CD8-positive, alpha-beta memory T cell (primary cell): ENCODE results near the gene RIOK3. TPM values are rescaled to one million over a fixed set of nuclear protein-coding genes. Genes with fewer than 3 reads are reported as not detected.
A peak's percentile ranks its signal among the peaks of the same experiment; 100 is the strongest.

Experiments used
- CTCF ChIA-PET: fragments of 350-600 bp; sonication (Branson Sonifier 250); formaldehyde crosslinking; loops from one replicate; lab custom pipeline; 2021; ENCODE audit warnings: antibody characterized with exemption; lab: Charles Lee
- POLR2A ChIA-PET: fragments of 350-600 bp; sonication (Branson Sonifier 250); formaldehyde crosslinking; loops from one replicate; lab custom pipeline; 2021; ENCODE audit warnings: antibody characterized with exemption; lab: Charles Lee
- DNase-seq, 5 donors: peaks; one replicate each; pipeline versions ENCODE4 v3.0.0 to v3.0.0-alpha.2; 2020 to 2022; ENCODE audit warnings: mixed read lengths in 1 of 5
- H3K27ac ChIP-seq: one replicate; pipeline ENCODE4 v1.7.0; 2013; ENCODE audit warnings: low read depth, mild to moderate bottlenecking, low read length, moderate library complexity
- H3K27me3 ChIP-seq: 2 replicates; pipeline ENCODE4 v1.7.0; 2013; ENCODE audit warnings: low read length, mild to moderate bottlenecking; ENCODE audit not compliant: insufficient read depth, poor library complexity, severe bottlenecking
- H3K36me3 ChIP-seq: 2 replicates; pipeline ENCODE4 v1.7.0; 2013; ENCODE audit warnings: mild to moderate bottlenecking, low read length, moderate library complexity; ENCODE audit not compliant: insufficient read depth
- H3K4me1 ChIP-seq: 2 replicates; pipeline ENCODE4 v1.7.0; 2013; ENCODE audit warnings: mild to moderate bottlenecking, low read length, moderate library complexity; ENCODE audit not compliant: insufficient read depth
- H3K4me3 ChIP-seq: 2 replicates; pipeline ENCODE4 v1.7.0; 2013; ENCODE audit warnings: mild to moderate bottlenecking, low read length
- H3K9me3 ChIP-seq: 2 replicates; pipeline ENCODE4 v1.7.0; 2013; ENCODE audit warnings: mild to moderate bottlenecking, low read length
- H3K27ac Mint-ChIP-seq, 8 donors: one replicate each; pipeline ENCODE4 v1.8.0; 2020 to 2021; ENCODE audit warnings: mixed read lengths in 8 of 8, mild to moderate bottlenecking in 6 of 8, inconsistent platforms in 3 of 8, moderate library complexity in 3 of 8
- H3K27me3 Mint-ChIP-seq, 2 donors: one replicate each; pipeline ENCODE4 v1.8.0; 2020 to 2021; ENCODE audit warnings: mixed read lengths in 2 of 2, mild to moderate bottlenecking in 1 of 2, moderate library complexity in 1 of 2
- H3K36me3 Mint-ChIP-seq, 3 donors: one replicate each; pipeline ENCODE4 v1.8.0; 2020 to 2021; ENCODE audit warnings: mixed read lengths in 3 of 3, inconsistent platforms in 1 of 3, mild to moderate bottlenecking in 1 of 3
- H3K4me1 Mint-ChIP-seq, 3 donors: one replicate each; pipeline ENCODE4 v1.8.0; 2020 to 2021; ENCODE audit warnings: mixed read lengths in 3 of 3, inconsistent platforms in 1 of 3, mild to moderate bottlenecking in 1 of 3
- H3K4me3 Mint-ChIP-seq, 7 donors: one replicate each; pipeline ENCODE4 v1.8.0; 2020 to 2021; ENCODE audit warnings: mixed read lengths in 7 of 7, mild to moderate bottlenecking in 6 of 7, moderate library complexity in 4 of 7, inconsistent platforms in 2 of 7
- H3K9me3 Mint-ChIP-seq, 5 donors: one replicate each; pipeline ENCODE4 v1.8.0; 2020 to 2022; ENCODE audit warnings: mixed read lengths in 5 of 5, mild to moderate bottlenecking in 3 of 5, moderate library complexity in 2 of 5, inconsistent platforms in 1 of 5
- polyA plus RNA-seq: library from polyadenylated mRNA; unstranded; fragments of 300-500 nt; fragmentation: Illumina TruSeq; gene quantifications from one replicate; pipeline ENCODE4 v1.2.3, GENCODE V29; 2021
- total RNA-seq, 2 experiments: library from RNA; stranded (reverse); gene quantifications; one replicate each; pipeline ENCODE4 v1.2.3, GENCODE V29; 2021

The RIOK3 gene
- total and polyA plus RNA-seq, 3 experiments from 2014 or later: 41.6 to 56.4 (median 55.3) TPM

DNA sequence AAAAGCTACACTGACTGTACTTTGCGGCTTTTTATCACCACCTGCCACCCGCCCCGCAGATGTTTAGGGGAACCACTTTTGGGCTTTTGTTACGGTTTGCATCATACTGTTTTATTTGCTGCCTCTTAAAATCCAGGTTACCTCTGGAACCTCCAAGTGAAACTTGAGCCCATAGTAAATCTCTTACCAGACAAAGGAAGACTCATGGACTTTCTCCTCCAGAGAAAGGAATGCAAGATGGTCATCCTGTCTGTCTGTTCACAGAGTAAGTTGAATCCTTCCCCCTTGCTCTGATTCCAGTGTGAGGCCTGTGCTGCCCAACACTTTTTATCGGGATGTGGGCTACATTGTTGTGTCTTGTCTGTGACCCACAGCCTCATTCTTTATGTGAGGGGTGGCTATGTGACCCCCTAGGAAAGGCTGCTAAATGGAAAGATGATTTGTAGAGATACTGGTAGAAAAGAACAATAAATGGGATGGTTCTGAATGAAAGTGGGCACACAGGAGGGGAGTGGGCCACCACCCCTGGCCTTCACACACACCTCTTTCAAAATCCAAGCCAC lies 73.5 kb downstream of the RIOK3 start:
- H3K36me3 ChIP-seq: peaks cover 68% of the 10 kb centered on the region
- no peaks in the 10 kb centered on the region for H3K27me3 Mint-ChIP-seq
- H3K27ac Mint-ChIP-seq: peak overlapping the region in 3 of 8 donors; percentile 7 to 70 (median 52)
- ChIA-PET CTCF (interaction anchor here (1.6 to 1.7 kb wide), 2 partner anchors 8 to 10 kb away, joined by 3 to 5 read pairs; no protein-coding TSS in a partner anchor), POLR2A (no interaction called here)
- no peaks in the 10 kb centered on the region for H3K9me3 ChIP-seq
- DNase-seq: no peak
- no peak overlapping the region for H3K4me3 ChIP-seq
- H3K36me3 Mint-ChIP-seq: peaks cover 10 to 90% (median 36%) of the 10 kb centered on the region in 3 donors
- H3K4me1 Mint-ChIP-seq: peaks cover 0 to 5% (median 0%) of the 10 kb centered on the region in 3 donors
- H3K27me3 ChIP-seq: no peaks in the 10 kb centered on the region
- no peak overlapping the region for H3K27ac ChIP-seq
- H3K4me1 ChIP-seq: peaks cover 5% of the 10 kb centered on the region
- no peak overlapping the region for H3K4me3 Mint-ChIP-seq
- no peaks in the 10 kb centered on the region for H3K9me3 Mint-ChIP-seq

GRCh38 chr18:23528580-23529472 lies 75.7 kb downstream of the RIOK3 start:
- Mint-ChIP-seq H3K27ac (peak overlapping the region in 3 of 8 donors; percentile 35 to 84 (median 38)), H3K4me3 (no peak overlapping the region), H3K36me3 (peaks cover 7 to 91% (median 32%) of the 10 kb centered on the region in 3 donors), H3K27me3 (no peaks in the 10 kb centered on the region), H3K4me1 (peaks cover 0 to 2% (median 0%) of the 10 kb centered on the region in 3 donors), H3K9me3 (no peaks in the 10 kb centered on the region)
- no peak for DNase-seq
- no peak overlapping the region for H3K4me3 ChIP-seq
- ChIA-PET CTCF (interaction anchor here (1.6 kb wide), 1 partner anchor 10 kb away, joined by 3 read pairs; no protein-coding TSS in a partner anchor), POLR2A (no interaction called here)
- H3K4me1 ChIP-seq: peaks cover 5% of the 10 kb centered on the region
- H3K27me3 ChIP-seq: no peaks in the 10 kb centered on the region
- H3K27ac ChIP-seq: peak overlapping the region; percentile 38
- H3K36me3 ChIP-seq: peaks cover 67% of the 10 kb centered on the region
- no peaks in the 10 kb centered on the region for H3K9me3 ChIP-seq

DNA sequence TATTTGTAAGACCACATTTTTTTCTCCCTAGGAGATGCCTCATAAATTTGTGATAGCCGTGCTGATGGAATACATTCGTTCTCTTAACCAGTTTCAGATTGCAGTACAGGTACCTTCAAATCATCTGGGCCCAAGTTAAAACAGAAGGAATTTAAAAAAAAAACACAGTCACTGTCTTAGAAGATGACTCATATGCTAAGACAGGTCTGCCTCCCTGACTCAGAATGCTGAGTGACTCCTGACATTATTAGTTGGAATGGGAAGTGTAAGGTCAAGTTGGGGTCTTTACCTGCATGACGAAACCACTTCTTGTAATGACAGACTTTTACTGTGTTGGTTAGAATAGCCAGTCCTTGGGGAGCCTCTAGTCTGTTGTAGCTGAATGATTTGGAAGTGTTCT lies 76.5 kb downstream of the RIOK3 start:
- CTCF ChIA-PET: no interaction called here
- Mint-ChIP-seq H3K9me3 (no peaks in the 10 kb centered on the region), H3K36me3 (peaks cover 5 to 91% (median 29%) of the 10 kb centered on the region in 3 donors), H3K27ac (peak overlapping the region in 4 of 8 donors; percentile 11 to 84 (median 26)), H3K27me3 (no peaks in the 10 kb centered on the region), H3K4me1 (peaks cover 0 to 1% (median 0%) of the 10 kb centered on the region in 3 donors), H3K4me3 (no peak overlapping the region)
- Histone ChIP-seq H3K36me3 (peaks cover 68% of the 10 kb centered on the region), H3K4me3 (no peak overlapping the region), H3K4me1 (peaks cover 5% of the 10 kb centered on the region), H3K27me3 (no peaks in the 10 kb centered on the region), H3K27ac (peak overlapping the region; percentile 38), H3K9me3 (no peaks in the 10 kb centered on the region)
- POLR2A ChIA-PET: interaction anchor here (1.0 kb wide), 1 partner anchor 55 kb away, joined by 5 read pairs; no protein-coding TSS in a partner anchor
- no peak for DNase-seq

DNA sequence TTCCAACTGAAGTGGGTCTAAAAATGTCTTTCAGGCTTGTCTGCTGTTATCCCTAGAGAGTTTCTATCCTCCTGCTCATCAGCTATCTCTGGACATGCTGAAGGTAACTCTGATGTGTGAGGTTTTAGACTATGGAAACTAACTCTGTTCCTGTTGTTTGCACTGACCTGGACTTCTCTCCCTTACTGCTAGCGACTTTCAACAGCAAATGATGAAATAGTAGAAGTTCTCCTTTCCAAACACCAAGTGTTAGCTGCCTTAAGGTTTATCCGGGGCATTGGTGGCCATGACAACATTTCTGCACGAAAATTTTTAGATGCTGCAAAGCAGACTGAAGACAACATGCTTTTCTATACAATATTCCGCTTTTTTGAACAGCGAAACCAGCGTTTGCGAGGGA lies 77.1 kb downstream of the RIOK3 start:
- H3K27ac Mint-ChIP-seq: peak overlapping the region in 3 of 8 donors; percentile 11 to 84 (median 30)
- H3K36me3 Mint-ChIP-seq: peaks cover 5 to 95% (median 30%) of the 10 kb centered on the region in 3 donors
- H3K27me3 Mint-ChIP-seq: no peaks in the 10 kb centered on the region

DNA sequence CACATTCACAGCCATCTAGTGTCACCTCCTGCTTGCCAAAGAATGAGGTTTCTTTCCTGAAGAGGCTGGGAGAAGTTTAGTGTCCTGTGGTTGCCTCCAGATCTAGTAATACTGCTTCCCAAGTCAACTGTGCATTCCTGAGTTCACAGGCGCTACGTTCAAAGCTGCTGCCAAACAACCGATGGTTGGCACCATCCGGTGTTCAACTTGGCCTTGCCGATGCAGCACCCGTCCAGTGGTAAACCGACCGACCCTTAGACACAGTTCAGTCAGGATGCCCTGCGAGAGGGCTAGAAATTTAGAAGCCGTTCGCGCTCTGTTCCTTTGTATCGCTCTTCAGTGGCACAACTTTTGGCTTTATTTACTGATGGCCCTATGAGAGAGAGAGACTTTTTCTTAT lies 78.8 kb downstream of the RIOK3 start:
- DNase-seq: no peak
- ChIA-PET POLR2A (no interaction called here), CTCF (interaction anchor here (1.0 kb wide), 1 partner anchor 17 kb away, joined by 3 read pairs; no protein-coding TSS in a partner anchor)
- Histone ChIP-seq H3K9me3 (no peaks in the 10 kb centered on the region), H3K4me3 (no peak overlapping the region), H3K27ac (no peak overlapping the region), H3K4me1 (peaks cover 5% of the 10 kb centered on the region), H3K27me3 (no peaks in the 10 kb centered on the region), H3K36me3 (peaks cover 76% of the 10 kb centered on the region)
- no peaks in the 10 kb centered on the region for H3K27me3 Mint-ChIP-seq
- no peak overlapping the region for H3K4me3 Mint-ChIP-seq
- no peaks in the 10 kb centered on the region for H3K4me1 Mint-ChIP-seq
- H3K36me3 Mint-ChIP-seq: peaks cover 5 to 98% (median 28%) of the 10 kb centered on the region in 3 donors
- peak overlapping the region in 2 of 8 donors; percentile 19 to 44 for H3K27ac Mint-ChIP-seq
- H3K9me3 Mint-ChIP-seq: no peaks in the 10 kb centered on the region

More for the DNA sequence above, 77.1 kb downstream of the RIOK3 start:
- Histone ChIP-seq H3K4me3 (no peak overlapping the region), H3K27ac (no peak overlapping the region), H3K4me1 (peaks cover 5% of the 10 kb centered on the region), H3K36me3 (peaks cover 73% of the 10 kb centered on the region), H3K9me3 (no peaks in the 10 kb centered on the region), H3K27me3 (no peaks in the 10 kb centered on the region)
- no peak overlapping the region for H3K4me3 Mint-ChIP-seq
- no peak for DNase-seq
- CTCF ChIA-PET: no interaction called here
- no peaks in the 10 kb centered on the region for H3K9me3 Mint-ChIP-seq
- peaks cover 0 to 1% (median 0%) of the 10 kb centered on the region in 3 donors for H3K4me1 Mint-ChIP-seq
- POLR2A ChIA-PET: interaction anchor here (1.0 kb wide), 1 partner anchor 55 kb away, joined by 5 read pairs; no protein-coding TSS in a partner anchor

Other genes with a start within 250 kb of the RIOK3 start
- gene RMC1, start 50.2 kb downstream of the RIOK3 start, total RNA-seq: 10 to 100 TPM; 45.5 to 47.7 TPM
- gene RMC1, start 50.2 kb downstream of the RIOK3 start, polyA plus RNA-seq: 41.3 TPM
- gene NPC1, start 133.2 kb downstream of the RIOK3 start, total RNA-seq: 10 to 100 TPM; 33.9 to 34.3 TPM
- gene NPC1, start 133.2 kb downstream of the RIOK3 start, polyA plus RNA-seq: 40.9 TPM
- gene ANKRD29, start 209.6 kb downstream of the RIOK3 start, total RNA-seq: not detected
- not detected for gene ANKRD29, start 209.6 kb downstream of the RIOK3 start, polyA plus RNA-seq
- not detected for gene LAMA3, start 236.2 kb downstream of the RIOK3 start, total RNA-seq
- 0.47 TPM for gene LAMA3, start 236.2 kb downstream of the RIOK3 start, polyA plus RNA-seq